Body of pancreas (tissue), 4 donors: ENCODE results near the gene SLC1A4. TPM values are rescaled to one million over a fixed set of nuclear protein-coding genes. Genes with fewer than 3 reads are reported as not detected.
"Not testable (repeated sequence)": the region's sequence is repeated elsewhere in the genome, so short reads cannot be mapped to it uniquely, and the experiment has no call there.

ENCODE experiments used
- ATAC-seq: fragments of 150-250 bp; one replicate; pipeline ENCODE4 v1.9.1; 2016
- DNase-seq, 4 donors: peaks; one replicate each; pipeline ENCODE4 v3.0.0-alpha.2; 2019
- H3K27ac ChIP-seq, 4 donors: fragments of 200-600 bp; sonication (generic); 1 replicate in 3 of 4; 2 replicates in 1 of 4; pipeline versions ENCODE4 v1.5.1 to v1.6.1; 2016 to 2019; ENCODE audit warnings: mild to moderate bottlenecking in 1 of 4, mixed read lengths in 1 of 4, moderate library complexity in 1 of 4
- H3K27me3 ChIP-seq, 2 donors: fragments of 200-600 bp; sonication (generic); one replicate each; pipeline ENCODE4 v1.6.0; 2016; ENCODE audit warnings: mild to moderate bottlenecking in 1 of 2
- H3K36me3 ChIP-seq, 2 donors: fragments of 200-600 bp; sonication (generic); replicated peaks in 1 of 2; 2 replicates each; pipeline ENCODE4 v1.5.1; 2016; ENCODE audit warnings: low read depth in 2 of 2; ENCODE audit not compliant: insufficient read depth in 1 of 2
- H3K4me1 ChIP-seq: fragments of 200-600 bp; sonication (generic); one replicate; pipeline ENCODE4 v1.6.0; 2016
- H3K4me3 ChIP-seq, 2 donors: fragments of 200-600 bp; sonication (generic); 1 replicate in 1 of 2; 2 replicates in 1 of 2; pipeline ENCODE4 v1.5.1; 2016 to 2019
- H3K9me3 ChIP-seq, 3 donors: fragments of 200-600 bp; sonication (generic); 1 replicate in 2 of 3; 2 replicates in 1 of 3; pipeline ENCODE4 v1.5.1; 2016
- POLR2A ChIP-seq, 3 donors: fragments of 450-650 bp; IDR thresholded peaks; one replicate each; pipeline ENCODE4 v1.6.1; 2016; ENCODE audit warnings: antibody characterized with exemption in 3 of 3, mild to moderate bottlenecking in 2 of 3
- WGBS, 2 donors: methylation state at CpG; one replicate each; pipeline ENCODE4 v1.1.5; 2017; 5-methylcytosine and 5-hydroxymethylcytosine counted together
- intact Hi-C: fragments of 100-400 bp; cut with DNase I; formaldehyde crosslinking; loops from one replicate; pipeline ENCODE4 v1.15.1; 2023
- total RNA-seq, 2 donors: library from RNA; depleted of rRNA; stranded (reverse); fragments of >200 nt; gene quantifications; one replicate each; pipeline ENCODE4 v1.1.0, GENCODE V29; 2016
- TF ChIP-seq, protein P1 (sequence below), 7 experiments: fragments of 450-650 bp in 4 of 7; fragments of 200-600 bp in 3 of 7; sonication (generic) in 3 of 7; IDR thresholded peaks; one replicate each; pipeline ENCODE4 v1.5.1; 2016 to 2019; ENCODE audit warnings: antibody characterized with exemption in 7 of 7

The SLC1A4 gene
- total RNA-seq, 2 donors from 2014 or later = 14.5 to 25.4 TPM

DNA sequence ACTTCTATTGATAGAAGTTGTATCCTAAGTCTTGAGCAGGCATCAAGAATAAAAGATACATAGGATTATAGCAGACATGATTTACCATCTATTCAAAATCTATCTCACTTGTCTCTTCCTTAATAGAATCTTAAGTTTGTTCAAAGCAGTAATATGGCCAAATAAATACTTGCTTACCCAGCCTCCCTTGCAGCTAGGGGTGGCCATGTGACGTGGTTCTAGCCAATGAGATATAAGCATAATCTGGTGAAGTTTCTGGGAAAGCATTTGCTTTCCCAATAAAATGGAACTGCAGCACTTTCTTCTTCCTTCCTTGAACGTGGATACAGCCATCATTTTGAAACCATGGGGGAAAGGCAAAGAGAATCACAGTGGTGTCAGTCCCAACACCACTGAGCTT lies 33.7 kb upstream of the SLC1A4 start:
- Histone ChIP-seq H3K27ac (no peak overlapping the region), H3K4me1 (no peaks in the 10 kb centered on the region), H3K4me3 (no peak overlapping the region), H3K36me3 (no peaks in the 10 kb centered on the region), H3K27me3 (no peaks in the 10 kb centered on the region), H3K9me3 (no peaks in the 10 kb centered on the region)
- TF ChIP-seq POLR2A (IDR thresholded peaks at IDR 0.05) = no peak
- TF ChIP-seq, protein P1, sequence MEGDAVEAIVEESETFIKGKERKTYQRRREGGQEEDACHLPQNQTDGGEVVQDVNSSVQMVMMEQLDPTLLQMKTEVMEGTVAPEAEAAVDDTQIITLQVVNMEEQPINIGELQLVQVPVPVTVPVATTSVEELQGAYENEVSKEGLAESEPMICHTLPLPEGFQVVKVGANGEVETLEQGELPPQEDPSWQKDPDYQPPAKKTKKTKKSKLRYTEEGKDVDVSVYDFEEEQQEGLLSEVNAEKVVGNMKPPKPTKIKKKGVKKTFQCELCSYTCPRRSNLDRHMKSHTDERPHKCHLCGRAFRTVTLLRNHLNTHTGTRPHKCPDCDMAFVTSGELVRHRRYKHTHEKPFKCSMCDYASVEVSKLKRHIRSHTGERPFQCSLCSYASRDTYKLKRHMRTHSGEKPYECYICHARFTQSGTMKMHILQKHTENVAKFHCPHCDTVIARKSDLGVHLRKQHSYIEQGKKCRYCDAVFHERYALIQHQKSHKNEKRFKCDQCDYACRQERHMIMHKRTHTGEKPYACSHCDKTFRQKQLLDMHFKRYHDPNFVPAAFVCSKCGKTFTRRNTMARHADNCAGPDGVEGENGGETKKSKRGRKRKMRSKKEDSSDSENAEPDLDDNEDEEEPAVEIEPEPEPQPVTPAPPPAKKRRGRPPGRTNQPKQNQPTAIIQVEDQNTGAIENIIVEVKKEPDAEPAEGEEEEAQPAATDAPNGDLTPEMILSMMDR (IDR thresholded peaks at IDR 0.05) = no peak
- WGBS, 2 donors = 88 to 94% methylated on average over 2 of the region's 2 CpGs
- no peak for DNase-seq
- ATAC-seq = no peak
- intact Hi-C loops = no loop called here

DNA sequence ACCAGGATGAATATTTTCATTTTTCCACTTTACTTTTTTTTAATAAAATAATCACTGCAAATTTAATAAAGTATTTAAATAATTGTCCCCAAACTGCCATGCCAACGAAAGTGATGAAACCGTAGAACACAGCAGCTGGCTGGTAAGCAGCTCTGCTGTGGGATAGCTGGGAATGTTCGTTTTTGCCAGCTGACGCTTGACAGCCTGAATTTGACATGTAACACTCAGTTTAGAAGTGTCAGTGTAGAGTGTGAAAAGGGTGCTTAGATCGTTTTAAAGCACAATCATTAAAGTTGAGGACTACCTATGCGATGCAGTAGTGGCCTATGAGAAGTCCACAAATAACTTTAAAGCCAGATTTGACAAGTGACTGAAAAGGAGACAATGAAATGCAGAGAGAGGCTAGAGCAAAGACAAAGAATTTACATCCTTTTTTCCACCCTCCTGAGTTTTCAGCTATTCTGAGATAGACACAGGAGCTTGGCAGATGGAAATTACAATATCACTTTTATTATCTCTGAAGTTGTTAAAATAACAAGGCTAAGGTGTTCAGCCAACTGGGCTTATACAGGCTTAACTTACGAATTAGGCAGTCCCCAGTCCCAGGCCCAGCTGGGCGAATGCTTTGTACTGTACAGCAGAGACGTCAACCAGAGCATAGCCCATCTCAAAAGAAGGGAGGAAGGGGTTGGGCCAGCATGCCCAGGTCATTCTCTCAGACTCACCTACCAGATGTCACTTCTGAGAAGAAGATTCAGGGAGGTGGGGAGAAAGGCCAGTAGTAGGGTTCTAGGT lies 31.9 kb upstream of the SLC1A4 start:
- intact Hi-C loops = no loop called here

DNA sequence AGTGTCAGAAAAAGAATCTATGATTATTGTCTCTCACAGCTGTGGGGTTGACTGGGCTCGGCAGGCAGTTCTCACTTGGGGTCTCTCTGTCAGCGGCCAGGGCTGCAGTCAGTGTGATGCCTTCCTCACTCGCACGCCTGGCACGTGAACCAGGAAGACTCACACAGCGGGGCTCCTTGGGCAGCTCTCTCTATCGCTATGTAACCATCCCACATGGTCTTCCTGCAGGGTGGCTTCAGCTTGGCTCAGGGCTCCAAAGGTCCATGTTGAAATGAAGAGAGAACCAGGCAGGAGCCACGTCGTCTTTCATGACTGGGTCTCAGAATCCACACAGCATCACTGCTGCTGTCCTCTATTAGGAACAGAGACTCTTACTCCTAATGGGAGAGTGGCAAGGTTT lies 30.6 kb upstream of the SLC1A4 start:
- no peaks in the 10 kb centered on the region for H3K27me3 ChIP-seq
- H3K36me3 ChIP-seq = no peaks in the 10 kb centered on the region
- H3K27ac ChIP-seq = no peak overlapping the region
- 86 to 92% methylated on average over 6 to 9 of the region's 9 CpGs for WGBS, 2 donors
- intact Hi-C loops = no loop called here
- no peaks in the 10 kb centered on the region for H3K4me1 ChIP-seq
- no peak overlapping the region for H3K4me3 ChIP-seq
- ATAC-seq = no peak
- no peaks in the 10 kb centered on the region for H3K9me3 ChIP-seq
- TF ChIP-seq POLR2A (IDR thresholded peaks at IDR 0.05) = no peak
- TF ChIP-seq, protein P1 (IDR thresholded peaks at IDR 0.05) = no peak
- no peak for DNase-seq

More for the DNA sequence above, 31.9 kb upstream of the SLC1A4 start:
- 78 to 81% methylated on average over 9 of the region's 9 CpGs for WGBS, 2 donors
- Histone ChIP-seq H3K36me3 (no peaks in the 10 kb centered on the region), H3K4me1 (no peaks in the 10 kb centered on the region), H3K27me3 (no peaks in the 10 kb centered on the region), H3K9me3 (no peaks in the 10 kb centered on the region), H3K4me3 (no peak overlapping the region), H3K27ac (no peak overlapping the region)
- no peak for ATAC-seq
- no peak for DNase-seq
- TF ChIP-seq, protein P1 (IDR thresholded peaks at IDR 0.05) = no peak

DNA sequence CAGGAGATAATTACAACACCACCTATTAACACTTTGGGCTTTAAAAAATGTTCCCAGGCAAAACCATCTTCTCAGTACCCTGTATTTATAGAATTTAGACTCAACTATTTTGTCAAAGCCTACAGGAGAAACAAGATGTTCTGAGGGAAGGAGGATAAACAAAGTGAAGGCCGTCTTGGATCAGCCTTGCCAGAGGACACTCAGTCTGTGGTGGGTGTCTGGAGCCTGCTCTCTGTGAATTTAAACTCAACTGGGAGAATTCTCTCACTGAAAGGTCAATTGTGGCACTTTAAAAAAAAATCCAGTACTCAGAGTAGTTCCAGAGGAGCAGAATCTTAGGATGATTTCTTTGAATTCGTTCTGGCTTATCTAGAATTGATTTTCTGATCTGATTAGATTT lies 28.4 kb upstream of the SLC1A4 start:
- Histone ChIP-seq H3K4me3 (no peak overlapping the region), H3K9me3 (no peaks in the 10 kb centered on the region), H3K36me3 (no peaks in the 10 kb centered on the region), H3K27ac (no peak overlapping the region), H3K27me3 (no peaks in the 10 kb centered on the region), H3K4me1 (no peaks in the 10 kb centered on the region)
- no peak for DNase-seq
- no peak for TF ChIP-seq POLR2A (IDR thresholded peaks at IDR 0.05)
- TF ChIP-seq, protein P1 (IDR thresholded peaks at IDR 0.05) = no peak
- 21 to 30% methylated on average over 2 of the region's 2 CpGs for WGBS, 2 donors
- intact Hi-C loops = no loop called here
- ATAC-seq = no peak

DNA sequence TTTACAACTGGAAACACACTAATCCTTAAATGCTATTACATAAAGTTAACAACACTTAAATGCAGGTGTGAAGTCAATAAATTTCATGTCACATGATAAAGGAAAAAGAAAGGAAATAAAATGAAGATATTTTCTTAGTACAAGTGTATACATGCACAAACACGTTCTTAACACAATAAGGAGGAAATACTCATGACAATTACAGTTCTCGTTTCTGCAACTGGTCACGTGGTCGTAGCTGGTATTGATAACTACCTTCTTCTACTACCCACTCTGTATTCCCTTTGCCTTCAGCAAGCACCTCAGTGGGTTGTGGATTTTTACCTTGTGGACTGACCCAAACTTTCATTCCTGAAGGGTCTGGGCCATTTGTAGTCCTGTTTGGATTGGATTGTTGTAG lies 26.1 kb upstream of the SLC1A4 start:
- WGBS, 2 donors = 73 to 77% methylated on average over 4 of the region's 4 CpGs
- H3K4me1 ChIP-seq, H3K27ac ChIP-seq, ATAC-seq, DNase-seq, intact Hi-C loops, H3K27me3 ChIP-seq, H3K36me3 ChIP-seq, H3K9me3 ChIP-seq, H3K4me3 ChIP-seq: not testable (repeated sequence)
